H7 (cell line): ENCODE measurements around the gene CNKSR2. TPM values are rescaled to one million over a fixed set of nuclear protein-coding genes. Genes with fewer than 3 reads are reported as not detected.

ENCODE experiments used
- DNase-seq: peaks from one replicate; pipeline ENCODE4 v3.0.0; 2012
- H3K27me3 ChIP-seq: 2 replicates; pipeline ENCODE4 v1.6.0; 2011; ENCODE audit warnings: mild to moderate bottlenecking, low read length; ENCODE audit not compliant: control insufficient read depth, insufficient read depth
- H3K36me3 ChIP-seq: replicated peaks from 2 replicates; pipeline ENCODE4 v1.5.1; 2011; ENCODE audit warnings: low read length; ENCODE audit not compliant: control insufficient read depth, insufficient read depth
- H3K4me3 ChIP-seq: 2 replicates; pipeline ENCODE4 v1.5.1; 2011; ENCODE audit warnings: low read depth, mild to moderate bottlenecking, control low read depth, low read length, moderate library complexity; ENCODE audit not compliant: insufficient read depth
- total RNA-seq: library from RNA; depleted of rRNA; stranded (reverse); fragments of >200 nt; shearing (Covaris generic); gene quantifications from 2 replicates; pipeline ENCODE4 v1.2.3, GENCODE V29; 2014

Gene CNKSR2
- total RNA-seq, 1 experiment from 2014 or later: 6.3 TPM

DNA sequence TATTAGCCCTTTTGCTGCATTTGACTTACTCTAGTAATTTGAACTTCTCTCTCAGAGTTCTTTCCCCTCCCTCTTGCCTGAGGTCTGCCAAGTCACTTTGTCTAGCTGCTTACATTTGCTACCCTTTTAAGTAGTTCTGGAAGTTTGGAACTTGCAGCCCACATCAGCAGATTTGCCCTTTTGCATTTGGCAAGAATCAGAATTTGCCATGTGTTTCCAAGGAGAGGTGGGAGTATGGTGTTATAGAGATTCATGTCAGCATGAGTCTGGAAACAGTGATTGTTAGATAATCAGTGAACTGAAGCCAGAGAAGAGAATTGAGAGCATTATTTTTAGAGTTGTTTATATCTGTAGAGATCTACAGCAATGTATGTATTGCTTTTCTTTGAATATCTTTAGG, 231.8 kb downstream of the CNKSR2 start:
- peaks cover 2% of the 10 kb centered on the region; the same call in 1 of the 2 replicates for H3K36me3 ChIP-seq
- no peak for DNase-seq
- H3K4me3 ChIP-seq: no peak overlapping the region
- no peaks in the 10 kb centered on the region for H3K27me3 ChIP-seq

DNA sequence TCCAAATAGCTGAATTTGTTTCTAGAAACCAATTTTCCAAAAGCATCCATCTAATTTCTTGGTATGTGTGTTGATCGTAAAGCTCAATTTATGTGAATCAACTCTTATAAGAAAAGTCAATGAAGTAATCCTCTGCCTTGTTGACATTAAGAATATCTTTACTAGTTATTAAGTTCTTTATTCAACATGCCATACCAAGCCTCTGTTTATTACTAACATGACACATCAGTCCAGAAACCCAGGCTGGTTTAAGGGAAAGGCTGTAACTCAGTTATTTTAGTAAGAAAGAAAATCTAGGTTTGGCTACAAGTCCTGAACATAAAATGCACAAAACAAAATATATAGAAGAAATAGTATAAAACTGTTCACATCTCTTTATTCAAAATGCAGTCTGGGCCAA, 235.9 kb downstream of the CNKSR2 start:
- peaks cover 2% of the 10 kb centered on the region; the same call in 1 of the 2 replicates for H3K36me3 ChIP-seq
- no peak for DNase-seq
- H3K4me3 ChIP-seq: no peak overlapping the region
- no peaks in the 10 kb centered on the region for H3K27me3 ChIP-seq

DNA sequence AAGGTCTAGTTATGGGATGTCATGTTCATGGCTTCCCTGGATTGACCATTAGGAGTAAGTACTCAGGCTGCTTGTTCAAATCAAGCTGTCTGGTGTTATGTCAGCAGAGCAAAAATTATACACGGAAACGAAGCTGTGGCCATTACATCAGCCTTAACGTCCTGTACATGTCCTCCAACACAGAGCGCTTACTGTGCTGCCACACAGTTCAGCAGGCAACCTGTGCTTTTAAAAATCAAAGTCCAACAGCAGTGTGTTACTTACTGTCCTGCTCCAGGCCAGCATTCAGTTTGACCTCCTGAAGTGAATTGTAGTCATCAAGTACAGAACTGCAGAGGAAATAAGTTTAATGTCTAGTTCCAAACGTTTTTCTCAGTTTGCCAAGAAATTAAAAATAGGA, 237.9 kb downstream of the CNKSR2 start:
- Histone ChIP-seq H3K4me3 (no peak overlapping the region), H3K36me3 (peaks cover 2% of the 10 kb centered on the region; the same call in 1 of the 2 replicates), H3K27me3 (no peaks in the 10 kb centered on the region)
- DNase-seq: no peak

DNA sequence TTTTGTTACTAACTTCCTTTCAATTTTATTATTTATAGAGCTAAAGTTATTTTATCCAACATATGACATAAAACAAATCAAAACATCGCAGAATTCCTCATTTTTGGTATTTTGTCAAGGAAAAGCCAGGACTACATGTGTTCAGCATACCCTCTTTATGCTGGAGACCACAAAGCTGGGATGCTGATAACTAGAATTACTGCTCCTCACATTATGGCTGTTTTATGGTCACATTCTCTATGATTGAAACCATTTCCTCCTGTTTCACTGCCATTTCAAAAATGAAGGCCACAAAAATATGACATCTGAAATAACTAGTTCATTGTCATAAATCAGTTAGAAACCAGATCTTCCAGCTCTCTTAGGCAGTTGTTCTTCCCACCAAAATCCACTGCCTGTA, 242.2 kb downstream of the CNKSR2 start:
- no peaks in the 10 kb centered on the region for H3K36me3 ChIP-seq
- DNase-seq: no peak
- H3K4me3 ChIP-seq: no peak overlapping the region
- no peaks in the 10 kb centered on the region for H3K27me3 ChIP-seq

DNA sequence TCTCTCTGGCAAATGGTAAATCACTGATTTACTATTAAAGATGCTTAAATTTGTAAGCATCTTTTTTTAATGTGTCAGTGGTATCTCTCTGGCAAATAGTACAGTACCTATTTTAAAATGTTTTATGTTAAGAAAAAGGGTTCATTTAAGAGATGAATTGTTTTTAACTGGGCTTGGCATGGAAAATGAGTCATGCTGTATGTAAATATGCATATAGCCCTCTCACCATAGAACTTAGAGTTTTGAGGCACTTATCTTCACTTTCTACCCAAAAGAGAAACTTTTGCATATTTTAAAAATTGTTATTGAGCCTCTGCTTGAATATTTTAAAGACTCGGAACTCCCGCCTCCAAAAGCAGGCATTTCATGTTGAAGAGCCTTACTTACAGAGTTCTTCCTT, 246.0 kb downstream of the CNKSR2 start:
- H3K36me3 ChIP-seq: no peaks in the 10 kb centered on the region
- DNase-seq: no peak
- H3K4me3 ChIP-seq: no peak overlapping the region
- H3K27me3 ChIP-seq: no peaks in the 10 kb centered on the region

DNA sequence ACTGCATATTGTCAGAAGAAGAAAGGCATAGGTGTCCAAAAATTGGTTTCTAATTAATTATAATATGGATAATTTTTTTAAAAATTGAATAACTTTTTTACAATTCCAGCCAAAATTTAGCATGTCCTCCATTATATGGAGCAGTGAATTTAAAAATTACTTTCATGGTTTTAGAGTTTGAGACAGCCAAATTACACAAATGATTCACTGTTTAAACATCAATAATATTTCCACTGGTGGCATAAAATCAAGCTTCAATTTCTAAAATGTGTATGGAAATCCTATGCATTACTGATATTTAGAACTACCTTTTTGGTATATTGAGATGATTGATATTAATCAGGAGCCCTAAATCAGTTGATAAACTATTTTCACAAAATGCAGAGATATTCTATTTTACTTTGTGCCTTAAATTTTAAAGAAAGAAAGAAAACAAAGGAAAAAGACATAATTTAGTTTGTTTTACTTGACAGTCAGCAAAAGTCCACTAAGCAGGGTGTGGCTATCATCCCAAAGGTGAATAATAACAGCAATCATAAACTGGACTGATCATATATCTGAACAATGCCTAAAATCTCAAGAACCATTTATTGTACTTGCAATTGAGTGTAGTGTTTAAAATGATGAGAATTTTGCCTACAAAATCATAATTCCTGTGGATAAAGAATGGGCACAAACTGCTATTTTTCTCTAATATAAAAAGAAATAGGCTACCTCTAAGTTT, 249.7 kb downstream of the CNKSR2 start:
- no peak for DNase-seq
- Histone ChIP-seq H3K4me3 (no peak overlapping the region), H3K36me3 (no peaks in the 10 kb centered on the region), H3K27me3 (no peaks in the 10 kb centered on the region)

DNA sequence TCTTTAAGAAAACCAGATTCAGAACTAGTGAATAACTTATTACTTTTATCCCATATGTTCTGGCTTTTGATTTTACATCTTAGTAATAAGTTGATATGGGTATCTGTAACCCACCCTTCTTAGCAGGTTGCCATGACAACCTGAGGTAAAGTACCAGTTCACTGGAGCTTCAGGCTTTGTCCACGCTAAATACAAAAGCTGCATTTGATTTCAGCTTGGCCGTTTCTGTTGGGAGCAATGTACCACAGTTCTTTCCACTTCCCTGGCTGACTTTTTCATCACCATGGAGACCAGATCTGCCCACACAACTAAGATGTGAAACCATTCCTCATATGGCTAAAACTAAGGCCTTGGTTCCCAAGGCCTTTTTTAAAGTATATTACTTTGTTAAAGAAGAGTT, 257.8 kb downstream of the CNKSR2 start:
- no peaks in the 10 kb centered on the region for H3K36me3 ChIP-seq
- DNase-seq: no peak

DNA sequence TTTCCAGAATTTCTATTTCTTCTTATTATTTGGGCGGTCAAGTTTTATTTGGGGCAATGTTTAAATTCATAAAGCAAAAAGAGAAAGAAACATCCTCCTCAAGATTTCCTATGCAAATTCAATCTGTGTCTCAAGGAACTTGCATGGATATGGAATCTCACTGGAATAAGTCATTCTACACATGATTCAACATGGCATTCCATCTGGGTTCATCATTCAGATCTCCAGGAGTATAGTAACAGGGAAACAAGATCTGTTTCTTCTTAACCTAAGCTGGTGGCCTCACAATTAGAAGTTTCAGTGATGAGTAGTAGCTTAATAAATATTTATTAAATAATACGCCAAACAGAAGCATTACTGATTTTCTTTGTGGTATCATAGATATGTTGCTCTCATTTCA, 264.1 kb downstream of the CNKSR2 start:
- Histone ChIP-seq H3K4me3 (no peak overlapping the region), H3K27me3 (no peaks in the 10 kb centered on the region), H3K36me3 (no peaks in the 10 kb centered on the region)
- no peak for DNase-seq

More for the DNA sequence above, 257.8 kb downstream of the CNKSR2 start:
- no peaks in the 10 kb centered on the region for H3K27me3 ChIP-seq
- no peak overlapping the region for H3K4me3 ChIP-seq

DNA sequence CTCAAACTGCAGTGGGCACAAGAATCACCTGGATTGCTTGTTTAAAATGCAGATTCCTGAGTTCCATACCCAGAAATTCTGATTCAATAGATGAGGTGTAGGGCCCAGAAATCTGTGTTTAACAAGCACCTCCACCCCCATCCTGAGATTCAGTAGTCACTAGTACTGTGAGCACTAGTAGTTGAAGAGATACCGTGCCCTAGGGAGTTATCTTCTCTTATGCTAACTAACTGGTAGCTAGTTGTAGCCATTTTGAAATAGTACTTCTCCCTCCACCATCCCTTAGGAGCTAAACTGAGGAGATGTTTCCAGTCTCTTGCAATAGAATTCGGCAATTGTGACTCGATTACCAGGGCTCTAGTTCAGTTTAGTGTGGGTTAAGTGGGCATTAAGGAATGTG, 265.6 kb downstream of the CNKSR2 start:
- H3K36me3 ChIP-seq: no peaks in the 10 kb centered on the region
- H3K27me3 ChIP-seq: no peaks in the 10 kb centered on the region
- H3K4me3 ChIP-seq: no peak overlapping the region
- DNase-seq: no peak

DNA sequence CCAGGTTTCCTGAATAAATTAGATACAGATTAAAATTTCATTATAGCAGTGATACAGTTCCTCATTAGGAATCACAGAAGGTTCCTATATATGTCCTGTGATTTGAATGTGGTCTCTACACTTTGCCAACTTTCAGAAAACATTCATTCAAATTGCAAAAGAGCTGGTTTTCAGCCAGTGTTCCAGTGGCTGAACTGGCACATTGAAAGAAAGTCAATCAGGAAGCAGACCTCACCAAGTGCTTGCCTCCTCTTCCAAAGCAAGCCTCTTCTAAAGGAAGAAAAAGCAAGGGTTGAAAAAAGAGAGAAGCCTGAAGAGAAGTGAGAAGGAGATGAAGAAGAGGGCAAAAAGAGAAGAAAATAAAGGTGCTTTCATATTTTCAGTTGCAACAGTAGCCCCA, 271.2 kb downstream of the CNKSR2 start:
- no peak overlapping the region for H3K4me3 ChIP-seq
- no peak for DNase-seq
- no peaks in the 10 kb centered on the region for H3K36me3 ChIP-seq
- no peaks in the 10 kb centered on the region for H3K27me3 ChIP-seq

DNA sequence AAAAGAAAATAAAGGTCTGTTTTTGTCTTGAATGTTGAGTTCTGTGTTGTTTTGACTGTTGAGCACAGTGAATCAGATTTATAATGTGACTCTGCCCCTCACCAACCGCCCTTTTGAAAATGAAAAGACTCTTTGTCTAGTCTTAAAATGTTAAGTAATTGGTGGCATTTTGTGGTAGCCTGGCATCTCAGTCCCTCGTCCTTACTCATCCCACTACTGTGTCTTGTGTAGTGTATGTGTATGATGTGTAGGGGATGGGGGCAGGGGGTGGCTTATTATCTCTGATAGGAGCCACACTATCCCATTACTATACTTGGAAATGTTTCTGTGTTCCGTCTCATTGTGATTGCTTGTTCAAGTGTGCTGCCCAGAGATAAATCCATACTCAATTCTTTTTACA, 271.7 kb downstream of the CNKSR2 start:
- H3K4me3 ChIP-seq: no peak overlapping the region
- no peaks in the 10 kb centered on the region for H3K36me3 ChIP-seq
- DNase-seq: no peak
- no peaks in the 10 kb centered on the region for H3K27me3 ChIP-seq

DNA sequence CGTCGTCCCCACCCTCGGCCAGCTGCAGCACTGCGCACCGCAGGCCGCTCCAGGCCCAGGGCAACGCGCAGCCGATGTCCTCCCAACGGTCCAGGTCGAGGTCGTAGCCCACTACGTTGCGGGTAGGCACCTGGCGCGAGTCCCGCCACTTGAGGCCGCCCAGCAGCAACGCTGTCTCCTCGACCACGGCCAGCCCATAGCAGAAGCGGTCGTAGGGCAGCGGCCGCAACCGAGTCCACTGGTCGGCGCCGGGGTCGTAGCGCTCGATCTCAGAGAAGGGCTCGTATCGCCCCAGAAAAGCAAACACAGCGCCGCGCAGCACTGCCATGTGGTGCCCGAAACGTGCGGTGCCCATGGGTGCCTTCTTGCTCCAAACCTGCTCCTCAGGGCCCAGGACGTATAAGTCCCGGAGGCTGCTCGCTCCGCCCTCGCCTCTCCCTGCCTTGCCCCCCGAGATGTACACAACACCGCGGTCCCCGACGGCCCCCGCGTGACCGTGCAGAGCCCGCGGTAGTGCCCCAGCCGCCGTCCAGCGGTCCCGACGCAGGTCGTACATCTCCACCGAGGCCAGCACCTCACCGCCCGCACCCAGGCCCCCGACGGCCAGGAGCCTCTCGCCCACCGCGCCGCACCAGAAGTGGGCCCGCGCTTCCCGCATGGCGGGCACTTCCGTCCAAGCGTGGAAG, 281.8 kb downstream of the CNKSR2 start:
- Histone ChIP-seq H3K4me3 (no peak overlapping the region), H3K27me3 (no peaks in the 10 kb centered on the region), H3K36me3 (no peaks in the 10 kb centered on the region)
- DNase-seq: peak; percentile 41

DNA sequence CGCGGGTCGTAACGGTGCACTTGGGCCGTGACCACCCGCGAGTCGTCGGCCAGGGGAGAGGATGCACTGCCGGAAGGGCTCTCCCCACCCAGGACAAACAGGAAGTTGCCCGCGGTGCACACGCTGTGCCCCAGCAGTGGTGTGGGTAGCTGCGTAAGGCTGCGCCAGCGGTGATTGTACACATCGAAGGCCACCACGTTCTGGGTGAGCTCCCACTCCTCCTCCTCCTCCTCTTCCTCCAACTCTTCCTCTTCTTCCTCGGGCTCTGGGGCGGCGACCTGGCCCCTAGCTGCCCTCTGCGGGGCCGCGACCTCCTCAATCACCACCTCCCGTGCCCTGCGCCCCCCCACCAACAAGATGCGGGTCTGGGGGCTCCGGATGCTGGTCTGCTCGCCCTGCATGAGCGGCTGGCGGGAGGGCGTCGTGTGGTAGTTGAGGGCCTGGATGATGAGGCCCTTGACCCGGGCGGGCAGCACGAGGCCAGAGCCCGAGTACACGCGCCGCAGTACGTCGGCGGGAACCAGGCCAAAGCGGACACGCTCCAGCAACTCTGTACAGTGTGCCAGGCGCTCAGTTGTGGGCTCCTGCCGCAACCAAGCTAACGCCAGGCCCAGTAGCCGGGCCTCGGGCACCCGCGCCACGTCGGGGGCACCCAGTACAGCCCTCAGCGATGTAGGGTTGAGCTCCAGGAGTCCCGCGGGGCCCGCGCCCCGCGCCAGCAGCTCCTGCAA, 282.5 kb downstream of the CNKSR2 start:
- no peak overlapping the region for H3K4me3 ChIP-seq
- peak; percentile 23 for DNase-seq
- no peaks in the 10 kb centered on the region for H3K36me3 ChIP-seq
- H3K27me3 ChIP-seq: no peaks in the 10 kb centered on the region

DNA sequence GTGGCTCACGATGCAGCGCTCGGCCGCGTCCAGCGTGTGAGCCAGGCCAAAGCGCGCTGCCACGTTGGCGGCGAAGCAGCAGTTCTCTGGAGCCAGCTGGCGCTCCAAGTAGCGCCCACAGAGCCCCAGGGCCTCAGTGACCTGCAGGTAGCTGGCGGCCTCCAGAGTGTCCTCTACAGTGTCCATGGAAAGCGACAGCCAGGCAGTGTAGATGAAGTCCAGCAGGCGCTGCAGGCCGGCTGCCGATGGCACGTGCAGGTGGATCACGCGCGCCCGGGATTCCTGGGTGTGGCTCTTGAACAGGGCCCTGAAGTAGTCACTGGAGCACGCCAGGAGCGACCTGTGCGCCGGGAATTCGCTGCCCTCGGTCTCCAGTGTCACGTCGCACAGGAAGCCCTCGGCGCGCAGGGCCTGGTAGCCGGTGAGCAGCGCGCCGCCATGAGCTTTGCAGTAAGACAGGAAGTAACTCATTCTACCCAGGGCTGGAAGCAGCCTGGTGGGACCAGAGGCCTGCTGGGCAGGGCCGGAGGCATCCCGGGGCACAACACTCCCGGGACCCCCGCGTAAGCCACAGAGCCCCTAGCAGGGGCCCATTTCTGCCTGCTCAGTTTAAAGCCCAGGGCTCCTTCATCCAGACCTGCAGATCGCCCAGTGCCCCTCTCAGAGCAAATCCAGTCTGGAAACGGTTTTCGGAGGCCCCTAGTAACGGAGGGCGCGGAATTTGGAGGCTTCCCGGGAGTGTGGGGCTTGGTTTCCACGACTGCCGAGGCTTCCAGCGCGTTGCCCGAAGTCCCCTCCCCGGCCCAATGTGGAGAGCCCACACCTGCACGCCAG, 283.3 kb downstream of the CNKSR2 start:
- Histone ChIP-seq H3K27me3 (no peaks in the 10 kb centered on the region), H3K4me3 (no peak overlapping the region), H3K36me3 (no peaks in the 10 kb centered on the region)
- peak; percentile 35 for DNase-seq
